Measurements from ENCODE around the gene IARS2. TPM values are rescaled to one million over a fixed set of nuclear protein-coding genes. Genes with fewer than 3 reads are reported as not detected.

IARS2 gene
- total RNA-seq, 1 experiment from 2014 or later = 123 TPM

- TF ChIP-seq CTCF (IDR thresholded peaks at IDR 0.05; ENCODE audit: insufficient read depth in 1 of 2, low read depth in 1 of 2, low read length in 1 of 2, severe bottlenecking in 1 of 2, unreplicated experiment in 1 of 2) = peak; percentile 22 to 35
- Mint-ChIP-seq H3K36me3 (ENCODE audit: insufficient read depth, unreplicated experiment) (peaks cover 45% of the 10 kb centered on the region), H3K27me3 (ENCODE audit: insufficient read depth, unreplicated experiment) (no peaks in the 10 kb centered on the region), H3K9me3 (ENCODE audit: unreplicated experiment) (no peaks in the 10 kb centered on the region), H3K4me3 (ENCODE audit: unreplicated experiment) (no peak overlapping the region), H3K4me1 (ENCODE audit: low read depth, unreplicated experiment) (peaks cover 24% of the 10 kb centered on the region), H3K27ac (ENCODE audit: unreplicated experiment) (peak overlapping the region; percentile 9)
- no TSS peak for BruUV-seq (replicated peaks)
- H3K9me3 ChIP-seq = no peaks in the 10 kb centered on the region
- H3K4me3 ChIP-seq (ENCODE audit: low read depth, low read length) = no peak overlapping the region
- intact Hi-C loops (cut with micrococcal nuclease; ENCODE audit: unreplicated experiment) = no loop called here
- ChIA-PET CTCF (interaction anchor here (0.8 kb wide), 1 partner anchor 11 kb away, joined by 3 read pairs; no protein-coding TSS in a partner anchor), POLR2A (no interaction called here)
- peaks cover 2% of the 10 kb centered on the region for H3K36me3 ChIP-seq (ENCODE audit: control insufficient read depth, insufficient read depth, low read length)
- H3K4me1 ChIP-seq = peaks cover 51% of the 10 kb centered on the region
- H3K27me3 ChIP-seq (replicated peaks; ENCODE audit: control insufficient read depth, insufficient read depth, low read length) = no peaks in the 10 kb centered on the region
- peak; percentile 17 to 41 for DNase-seq
Measured at GRCh38 chr1:220123889-220124288, 30.0 kb downstream of the IARS2 start.

- Mint-ChIP-seq H3K36me3 (ENCODE audit: insufficient read depth, unreplicated experiment) (peaks cover 46% of the 10 kb centered on the region), H3K27me3 (ENCODE audit: insufficient read depth, unreplicated experiment) (no peaks in the 10 kb centered on the region), H3K27ac (ENCODE audit: unreplicated experiment) (peak overlapping the region; percentile 9), H3K9me3 (ENCODE audit: unreplicated experiment) (no peaks in the 10 kb centered on the region), H3K4me3 (ENCODE audit: unreplicated experiment) (no peak overlapping the region), H3K4me1 (ENCODE audit: low read depth, unreplicated experiment) (peaks cover 19% of the 10 kb centered on the region)
- Histone ChIP-seq H3K4me3 (ENCODE audit: low read depth, low read length) (no peak overlapping the region), H3K4me1 (peaks cover 44% of the 10 kb centered on the region), H3K9me3 (no peaks in the 10 kb centered on the region), H3K36me3 (ENCODE audit: control insufficient read depth, insufficient read depth, low read length) (peaks cover 2% of the 10 kb centered on the region), H3K27me3 (replicated peaks; ENCODE audit: control insufficient read depth, insufficient read depth, low read length) (no peaks in the 10 kb centered on the region)
- intact Hi-C loops (cut with micrococcal nuclease; ENCODE audit: unreplicated experiment) = no loop called here
- POLR2A ChIA-PET = no interaction called here
- BruUV-seq (replicated peaks) = no TSS peak
- no peak for TF ChIP-seq CTCF (IDR thresholded peaks at IDR 0.05; ENCODE audit: insufficient read depth in 1 of 2, low read depth in 1 of 2, low read length in 1 of 2, severe bottlenecking in 1 of 2, unreplicated experiment in 1 of 2)
- CTCF ChIA-PET = interaction anchor here (0.8 kb wide), 1 partner anchor 12 kb away, joined by 3 read pairs; no protein-coding TSS in a partner anchor
- no peak for DNase-seq
Measured at GRCh38 chr1:220124542-220124941, 30.6 kb downstream of the IARS2 start.

- Histone ChIP-seq H3K4me1 (peaks cover 26% of the 10 kb centered on the region), H3K36me3 (ENCODE audit: control insufficient read depth, insufficient read depth, low read length) (peaks cover 2% of the 10 kb centered on the region), H3K27me3 (replicated peaks; ENCODE audit: control insufficient read depth, insufficient read depth, low read length) (no peaks in the 10 kb centered on the region), H3K9me3 (no peaks in the 10 kb centered on the region), H3K4me3 (ENCODE audit: low read depth, low read length) (no peak overlapping the region)
- H3K9me3 Mint-ChIP-seq (ENCODE audit: unreplicated experiment) = no peaks in the 10 kb centered on the region
- no peak overlapping the region for H3K4me3 Mint-ChIP-seq (ENCODE audit: unreplicated experiment)
- peaks cover 54% of the 10 kb centered on the region for H3K36me3 Mint-ChIP-seq (ENCODE audit: insufficient read depth, unreplicated experiment)
- intact Hi-C loops (cut with micrococcal nuclease; ENCODE audit: unreplicated experiment) = no loop called here
- no peak for DNase-seq
- CTCF ChIA-PET = no interaction called here
- peaks cover 16% of the 10 kb centered on the region for H3K4me1 Mint-ChIP-seq (ENCODE audit: low read depth, unreplicated experiment)
- no peak overlapping the region for H3K27ac Mint-ChIP-seq (ENCODE audit: unreplicated experiment)
- no TSS peak for BruUV-seq (replicated peaks)
- TF ChIP-seq CTCF (IDR thresholded peaks at IDR 0.05; ENCODE audit: insufficient read depth in 1 of 2, low read depth in 1 of 2, low read length in 1 of 2, severe bottlenecking in 1 of 2, unreplicated experiment in 1 of 2) = no peak
- no peaks in the 10 kb centered on the region for H3K27me3 Mint-ChIP-seq (ENCODE audit: insufficient read depth, unreplicated experiment)
- POLR2A ChIA-PET = no interaction called here
Measured at GRCh38 chr1:220127076-220127475, 33.1 kb downstream of the IARS2 start.

Measured in Caco-2 (cell line).